Measurements from ENCODE around the gene BMPR1B. TPM values are rescaled to one million over a fixed set of nuclear protein-coding genes. Genes with fewer than 3 reads are reported as not detected.
"Not testable (repeated sequence)": the region's sequence is repeated elsewhere in the genome, so short reads cannot be mapped to it uniquely, and the experiment has no call there.

The BMPR1B gene
- total and polyA plus RNA-seq, 7 donors, result 0.07 to 2.2 (median 1.8) TPM; not detected in 2

DNA sequence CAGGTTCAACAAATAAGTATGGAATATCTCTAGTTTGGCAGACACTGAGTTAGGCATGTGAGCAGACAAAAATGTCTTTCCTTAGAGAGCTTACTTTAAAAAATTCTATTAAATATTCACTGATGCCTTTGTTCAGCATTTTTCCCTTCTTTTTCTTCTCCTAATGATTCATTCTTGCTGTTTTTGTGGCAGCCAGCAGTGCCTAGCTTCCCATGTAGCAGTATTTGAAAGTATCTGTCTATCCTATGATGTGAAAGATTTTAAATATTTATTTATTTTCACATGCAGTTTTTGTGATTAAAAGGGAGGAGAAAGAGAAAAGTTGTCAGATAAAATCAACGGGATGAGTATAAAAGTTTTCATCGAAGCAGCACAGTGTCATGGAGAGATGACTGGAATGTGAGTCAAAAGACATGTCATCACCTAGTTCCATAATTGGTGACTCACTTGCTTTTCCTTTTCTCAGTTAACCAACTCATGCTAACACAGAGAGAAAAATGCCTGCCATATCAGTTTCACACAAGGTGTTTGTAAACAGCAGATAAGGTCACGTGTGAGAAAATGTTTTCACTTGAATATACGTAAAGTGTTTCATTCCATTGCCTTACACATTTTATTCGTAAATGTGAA is 69.8 kb downstream of the BMPR1B start:
- TF ChIP-seq EP300 (IDR thresholded peaks at IDR 0.05) (no peak), POLR2A (IDR thresholded peaks at IDR 0.05) (no peak)
- no peak for DNase-seq
- H3K36me3 ChIP-seq, result no peaks in the 10 kb centered on the region
- intact Hi-C loops (cut with DNase I), result no loop called here
- no peak overlapping the region for H3K27ac ChIP-seq
- no peak overlapping the region for H3K4me3 ChIP-seq
- H3K27me3 ChIP-seq, result no peaks in the 10 kb centered on the region
- WGBS, 2 donors, result 82 to 85% methylated on average over 5 of the region's 5 CpGs
- H3K9me3 ChIP-seq, result no peaks in the 10 kb centered on the region
- H3K4me1 ChIP-seq, result no peaks in the 10 kb centered on the region

DNA sequence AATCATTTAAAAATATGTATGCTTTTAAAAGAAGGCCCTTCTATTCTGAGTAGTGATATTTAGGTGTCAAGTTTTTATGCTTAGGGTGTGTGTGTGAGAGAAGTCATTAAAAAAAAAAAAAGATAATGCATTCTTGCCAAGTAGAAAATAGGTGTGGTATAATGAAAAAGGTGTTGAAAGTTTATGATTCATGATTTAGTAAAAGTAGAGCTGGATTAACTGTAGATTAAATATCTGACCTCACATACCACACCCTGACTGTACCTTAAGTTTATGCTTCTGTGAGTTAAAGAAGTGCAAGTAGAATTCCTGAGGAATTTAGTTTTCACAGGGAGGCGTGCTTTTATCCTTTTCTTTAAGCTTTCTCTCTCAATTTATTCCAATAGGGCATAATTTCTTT is 71.1 kb downstream of the BMPR1B start:
- intact Hi-C loops (cut with DNase I), result no loop called here
- 13 to 71% methylated on average over 1 of the region's 1 CpG for WGBS, 2 donors

DNA sequence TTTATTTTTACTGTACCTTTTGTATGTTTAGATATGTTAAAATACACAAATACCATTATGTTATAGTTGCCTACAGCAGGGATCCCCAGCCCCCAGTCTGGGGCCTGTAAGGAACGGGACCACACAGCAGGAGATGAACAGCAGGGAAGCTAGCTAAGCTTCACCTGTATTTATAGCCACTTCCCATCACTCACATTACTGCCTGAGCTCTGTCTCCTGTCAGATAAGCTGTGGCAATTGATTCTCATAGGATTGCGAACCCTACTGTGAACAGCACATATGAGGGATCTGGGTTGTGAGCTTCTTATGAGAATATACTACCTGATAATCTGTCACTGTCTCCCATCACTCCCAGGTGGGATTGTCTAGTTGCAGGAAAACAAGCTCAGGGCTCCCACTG is 73.9 kb downstream of the BMPR1B start:
- H3K4me1 ChIP-seq, result no peaks in the 10 kb centered on the region
- 74 to 88% methylated on average over 2 of the region's 2 CpGs for WGBS, 2 donors
- no peak for DNase-seq
- no peaks in the 10 kb centered on the region for H3K9me3 ChIP-seq
- intact Hi-C loops (cut with DNase I), result no loop called here
- H3K36me3 ChIP-seq, result no peaks in the 10 kb centered on the region
- H3K4me3 ChIP-seq, result no peak overlapping the region
- H3K27ac ChIP-seq, result no peak overlapping the region
- TF ChIP-seq POLR2A (IDR thresholded peaks at IDR 0.05) (no peak), POLR2AphosphoS5 (IDR thresholded peaks at IDR 0.05) (no peak), EP300 (IDR thresholded peaks at IDR 0.05) (no peak)
- TF ChIP-seq, protein P1, sequence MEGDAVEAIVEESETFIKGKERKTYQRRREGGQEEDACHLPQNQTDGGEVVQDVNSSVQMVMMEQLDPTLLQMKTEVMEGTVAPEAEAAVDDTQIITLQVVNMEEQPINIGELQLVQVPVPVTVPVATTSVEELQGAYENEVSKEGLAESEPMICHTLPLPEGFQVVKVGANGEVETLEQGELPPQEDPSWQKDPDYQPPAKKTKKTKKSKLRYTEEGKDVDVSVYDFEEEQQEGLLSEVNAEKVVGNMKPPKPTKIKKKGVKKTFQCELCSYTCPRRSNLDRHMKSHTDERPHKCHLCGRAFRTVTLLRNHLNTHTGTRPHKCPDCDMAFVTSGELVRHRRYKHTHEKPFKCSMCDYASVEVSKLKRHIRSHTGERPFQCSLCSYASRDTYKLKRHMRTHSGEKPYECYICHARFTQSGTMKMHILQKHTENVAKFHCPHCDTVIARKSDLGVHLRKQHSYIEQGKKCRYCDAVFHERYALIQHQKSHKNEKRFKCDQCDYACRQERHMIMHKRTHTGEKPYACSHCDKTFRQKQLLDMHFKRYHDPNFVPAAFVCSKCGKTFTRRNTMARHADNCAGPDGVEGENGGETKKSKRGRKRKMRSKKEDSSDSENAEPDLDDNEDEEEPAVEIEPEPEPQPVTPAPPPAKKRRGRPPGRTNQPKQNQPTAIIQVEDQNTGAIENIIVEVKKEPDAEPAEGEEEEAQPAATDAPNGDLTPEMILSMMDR (IDR thresholded peaks at IDR 0.05), result no peak
- no peaks in the 10 kb centered on the region for H3K27me3 ChIP-seq

More for the DNA sequence above, 71.1 kb downstream of the BMPR1B start:
- Histone ChIP-seq H3K36me3 (no peaks in the 10 kb centered on the region), H3K4me3 (no peak overlapping the region), H3K27me3 (no peaks in the 10 kb centered on the region), H3K9me3 (no peaks in the 10 kb centered on the region), H3K4me1 (no peaks in the 10 kb centered on the region), H3K27ac (no peak overlapping the region)
- DNase-seq, result no peak
- TF ChIP-seq POLR2AphosphoS5 (IDR thresholded peaks at IDR 0.05) (no peak), POLR2A (IDR thresholded peaks at IDR 0.05) (no peak), EP300 (IDR thresholded peaks at IDR 0.05) (no peak)
- TF ChIP-seq, protein P1 (IDR thresholded peaks at IDR 0.05), result no peak

DNA sequence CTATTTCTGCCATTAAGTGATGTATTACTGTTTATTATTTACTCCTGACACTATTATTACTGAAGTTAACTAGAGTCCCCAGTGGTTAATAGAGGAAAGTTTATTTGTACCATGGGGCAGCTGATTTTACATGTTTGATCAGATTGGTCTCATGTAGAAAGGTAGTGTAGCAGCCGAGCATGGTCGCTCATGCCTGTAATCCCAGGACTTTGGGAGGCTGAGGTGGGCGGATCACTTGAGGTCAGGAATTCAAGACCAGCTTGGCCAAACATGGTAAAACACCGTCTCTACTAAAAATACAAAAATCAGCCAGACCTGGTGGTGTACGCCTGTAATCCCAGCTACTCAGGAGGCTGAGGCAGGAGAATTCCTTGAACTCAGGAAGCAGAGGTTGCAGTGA is 74.6 kb downstream of the BMPR1B start:
- H3K27ac ChIP-seq; DNase-seq; H3K4me3 ChIP-seq; intact Hi-C loops (cut with DNase I); H3K36me3 ChIP-seq; H3K9me3 ChIP-seq; H3K4me1 ChIP-seq; H3K27me3 ChIP-seq: not testable (repeated sequence)
- WGBS, 2 donors, result 94 to 95% methylated on average over 5 of the region's 5 CpGs

DNA sequence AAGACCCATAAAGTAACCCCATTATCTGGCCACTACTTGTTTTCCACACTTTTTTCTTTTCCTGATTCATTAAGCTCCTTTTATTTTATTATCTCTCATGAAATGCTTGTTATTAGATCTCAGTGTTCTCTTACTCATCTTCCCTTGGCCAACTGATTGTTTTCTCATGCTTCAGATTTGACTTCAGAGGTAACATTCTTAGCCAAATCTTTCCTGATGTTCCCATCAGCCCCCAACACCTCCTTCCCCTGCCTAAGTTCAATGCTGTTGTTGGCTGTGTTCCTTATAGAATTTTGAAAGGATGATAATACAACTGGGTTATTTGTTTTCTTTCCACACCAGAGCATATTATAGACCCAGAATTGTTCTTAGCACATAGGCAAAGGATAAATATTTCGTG is 75.6 kb downstream of the BMPR1B start:
- DNase-seq, result no peak
- 45 to 70% methylated on average over 1 of the region's 1 CpG for WGBS, 2 donors

More for the DNA sequence above, 75.6 kb downstream of the BMPR1B start:
- no peak overlapping the region for H3K27ac ChIP-seq
- H3K27me3 ChIP-seq, result no peaks in the 10 kb centered on the region
- H3K4me1 ChIP-seq, result no peaks in the 10 kb centered on the region
- intact Hi-C loops (cut with DNase I), result no loop called here
- H3K9me3 ChIP-seq, result no peaks in the 10 kb centered on the region
- H3K4me3 ChIP-seq, result no peak overlapping the region
- TF ChIP-seq POLR2AphosphoS5 (IDR thresholded peaks at IDR 0.05) (no peak), EP300 (IDR thresholded peaks at IDR 0.05) (no peak), POLR2A (IDR thresholded peaks at IDR 0.05) (no peak)
- TF ChIP-seq, protein P1 (IDR thresholded peaks at IDR 0.05), result no peak
- no peaks in the 10 kb centered on the region for H3K36me3 ChIP-seq
